NB4 (cell line): ENCODE data around the gene CDH4.

Experiments
- DNase-seq: peaks from one replicate; pipeline ENCODE4 v3.0.0; 2010; ENCODE audit warnings: low read depth
- H3K4me3 ChIP-seq: one replicate; pipeline ENCODE4 v1.5.1; 2011; ENCODE audit warnings: mild to moderate bottlenecking, low read depth, low read length, moderate library complexity
- MYC ChIP-seq: IDR thresholded peaks from 2 replicates; pipeline ENCODE4 v1.6.1; 2011; ENCODE audit warnings: low read depth, low read length
- POLR2A ChIP-seq: IDR thresholded peaks from 2 replicates; pipeline ENCODE4 v1.6.1; 2011; ENCODE audit warnings: mild to moderate bottlenecking; ENCODE audit not compliant: insufficient read length; ENCODE audit errors: extremely low read depth
- TF ChIP-seq, protein P1 (sequence below): IDR thresholded peaks from one replicate; pipeline ENCODE4 v1.5.1; 2012; ENCODE audit warnings: low read depth, low read length
- TF ChIP-seq, protein P2 (sequence below): IDR thresholded peaks from 2 replicates; pipeline ENCODE4 v1.6.1; 2011; ENCODE audit warnings: low read depth, low read length

Gene CDH4

DNA sequence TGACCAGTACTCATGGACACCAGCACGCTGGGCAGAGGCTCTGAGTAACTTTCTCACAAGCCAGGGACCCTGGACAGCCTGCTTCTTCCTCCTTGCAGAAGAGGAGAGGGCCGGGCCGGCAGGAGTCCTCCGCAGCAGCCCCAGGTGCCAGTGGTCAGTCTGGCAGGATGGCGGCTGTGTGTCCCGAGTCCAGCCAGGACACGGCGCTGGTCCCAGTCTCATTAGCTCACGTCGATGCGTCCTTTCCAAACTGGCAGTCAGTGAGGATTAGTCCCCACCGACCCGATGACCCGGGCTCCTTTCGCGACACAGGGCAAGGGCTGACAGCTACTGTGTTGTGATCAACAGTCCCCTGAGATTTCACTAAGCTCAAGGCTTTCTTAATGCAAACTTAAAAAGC lies 546.6 kb downstream of the CDH4 start:
- TF ChIP-seq, protein P1, sequence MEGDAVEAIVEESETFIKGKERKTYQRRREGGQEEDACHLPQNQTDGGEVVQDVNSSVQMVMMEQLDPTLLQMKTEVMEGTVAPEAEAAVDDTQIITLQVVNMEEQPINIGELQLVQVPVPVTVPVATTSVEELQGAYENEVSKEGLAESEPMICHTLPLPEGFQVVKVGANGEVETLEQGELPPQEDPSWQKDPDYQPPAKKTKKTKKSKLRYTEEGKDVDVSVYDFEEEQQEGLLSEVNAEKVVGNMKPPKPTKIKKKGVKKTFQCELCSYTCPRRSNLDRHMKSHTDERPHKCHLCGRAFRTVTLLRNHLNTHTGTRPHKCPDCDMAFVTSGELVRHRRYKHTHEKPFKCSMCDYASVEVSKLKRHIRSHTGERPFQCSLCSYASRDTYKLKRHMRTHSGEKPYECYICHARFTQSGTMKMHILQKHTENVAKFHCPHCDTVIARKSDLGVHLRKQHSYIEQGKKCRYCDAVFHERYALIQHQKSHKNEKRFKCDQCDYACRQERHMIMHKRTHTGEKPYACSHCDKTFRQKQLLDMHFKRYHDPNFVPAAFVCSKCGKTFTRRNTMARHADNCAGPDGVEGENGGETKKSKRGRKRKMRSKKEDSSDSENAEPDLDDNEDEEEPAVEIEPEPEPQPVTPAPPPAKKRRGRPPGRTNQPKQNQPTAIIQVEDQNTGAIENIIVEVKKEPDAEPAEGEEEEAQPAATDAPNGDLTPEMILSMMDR: no peak
- TF ChIP-seq POLR2A (no peak), MYC (no peak)
- TF ChIP-seq, protein P2, sequence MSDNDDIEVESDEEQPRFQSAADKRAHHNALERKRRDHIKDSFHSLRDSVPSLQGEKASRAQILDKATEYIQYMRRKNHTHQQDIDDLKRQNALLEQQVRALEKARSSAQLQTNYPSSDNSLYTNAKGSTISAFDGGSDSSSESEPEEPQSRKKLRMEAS: no peak
- no peak overlapping the region for H3K4me3 ChIP-seq
- DNase-seq: no peak

DNA sequence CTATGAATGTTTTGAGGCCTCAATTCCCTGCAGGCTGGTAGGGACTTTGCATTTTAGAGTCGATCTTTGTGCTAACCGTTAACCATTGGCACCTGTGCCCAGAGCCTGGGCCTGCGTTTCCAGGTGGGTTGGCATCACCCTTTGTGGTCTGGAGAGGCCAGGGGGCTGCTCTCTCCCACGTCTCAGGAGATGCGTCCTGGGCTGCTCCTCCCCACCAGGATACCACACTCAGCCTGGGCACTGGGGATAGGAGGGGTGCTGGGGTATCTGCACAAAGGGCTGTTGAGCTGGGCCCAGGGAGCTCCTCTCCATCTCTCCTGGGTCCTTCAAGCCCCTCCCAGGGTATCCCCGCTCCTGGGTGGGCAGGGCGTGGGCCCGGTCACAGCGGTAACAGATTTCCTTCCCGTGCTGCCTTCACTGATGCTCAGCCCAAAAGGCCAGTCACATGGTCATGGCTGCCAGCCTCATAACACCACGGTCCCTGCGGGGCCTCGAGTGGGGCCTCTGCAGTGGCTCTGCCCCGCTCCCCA lies 547.4 kb downstream of the CDH4 start:
- TF ChIP-seq, protein P2: no peak
- TF ChIP-seq, protein P1: no peak
- TF ChIP-seq MYC (no peak), POLR2A (no peak)
- H3K4me3 ChIP-seq: no peak overlapping the region
- no peak for DNase-seq

DNA sequence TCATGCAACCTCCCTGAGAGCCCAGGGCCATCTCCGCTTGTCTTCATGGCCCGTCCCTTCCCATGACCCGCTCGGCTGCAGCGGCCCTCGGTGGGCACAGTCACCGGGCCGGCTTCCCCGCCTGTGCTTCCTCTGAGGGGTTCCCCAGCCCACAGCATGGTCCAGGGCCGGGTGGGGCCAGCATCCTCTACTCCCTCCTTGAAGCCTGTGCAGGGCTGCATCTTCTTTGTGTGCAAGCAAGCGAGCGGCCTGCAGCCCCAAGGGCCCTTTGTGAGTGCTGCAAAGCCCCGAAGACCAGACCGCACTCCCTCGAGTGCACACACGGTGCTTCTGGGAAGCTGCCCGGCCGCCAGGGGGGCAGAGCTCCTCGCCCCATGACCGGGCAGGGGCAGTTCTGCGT lies 547.9 kb downstream of the CDH4 start:
- TF ChIP-seq MYC: no peak
- no peak for TF ChIP-seq POLR2A
- TF ChIP-seq, protein P2: no peak
- TF ChIP-seq, protein P1: no peak
- DNase-seq: no peak
- no peak overlapping the region for H3K4me3 ChIP-seq

DNA sequence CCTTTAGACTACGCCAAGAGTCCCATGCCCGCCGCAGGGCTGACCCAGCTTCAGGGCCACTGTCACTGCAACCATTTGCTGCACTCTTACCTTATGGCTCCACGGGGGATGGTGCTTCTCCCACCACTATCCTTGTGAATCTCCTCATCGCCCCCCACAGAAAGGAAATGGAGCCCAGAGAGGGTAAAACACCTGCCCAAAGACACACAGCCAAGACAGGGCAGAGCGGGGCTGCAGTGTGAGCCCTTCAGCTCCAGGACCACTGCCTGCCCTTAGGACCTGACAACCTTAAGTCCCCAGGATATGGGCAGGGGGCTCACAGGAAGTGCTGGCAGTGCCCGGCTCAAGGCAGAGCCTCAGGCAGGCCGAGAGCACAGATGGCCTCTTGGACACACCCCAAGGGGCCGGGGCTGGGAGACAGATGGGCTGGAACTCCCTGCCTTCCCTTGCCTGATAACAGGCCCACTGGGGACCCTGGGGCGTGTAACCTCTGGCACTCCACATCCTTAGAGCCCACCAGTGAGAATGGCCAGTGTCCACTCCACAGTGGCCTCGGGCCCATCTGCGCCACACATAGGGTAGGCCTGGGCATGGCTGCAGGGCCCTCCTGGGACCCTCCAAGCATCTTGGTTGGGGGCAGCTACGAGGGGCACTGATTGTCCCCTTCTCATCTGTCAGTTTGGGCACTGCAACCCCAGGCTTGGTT lies 548.5 kb downstream of the CDH4 start:
- TF ChIP-seq, protein P1: no peak
- no peak for TF ChIP-seq POLR2A
- TF ChIP-seq, protein P2: no peak
- no peak for TF ChIP-seq MYC
- no peak for DNase-seq
- H3K4me3 ChIP-seq: no peak overlapping the region

DNA sequence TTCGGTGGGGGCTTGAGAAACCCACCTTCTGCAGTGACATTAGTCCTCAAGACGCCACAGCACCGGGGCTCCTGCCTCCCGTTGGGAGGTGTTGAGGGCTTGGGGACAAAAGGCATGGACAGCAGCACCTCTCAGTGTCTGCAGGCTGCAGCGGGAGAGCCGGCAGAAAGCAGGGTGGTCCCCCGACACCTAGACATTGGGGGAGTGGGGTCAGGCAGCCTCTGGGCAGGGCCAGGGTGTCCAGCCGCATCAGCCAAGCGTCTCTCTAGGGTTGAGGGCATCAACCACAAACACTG lies 549.0 kb downstream of the CDH4 start:
- no peak for DNase-seq
- TF ChIP-seq, protein P1: no peak
- TF ChIP-seq MYC (no peak), POLR2A (no peak)
- TF ChIP-seq, protein P2: no peak
- H3K4me3 ChIP-seq: no peak overlapping the region
